Fibroblast of skin of right biceps (primary cell): ENCODE measurements around the gene LCNL1.
A peak's percentile ranks its signal among the peaks of the same experiment; 100 is the strongest.
"Not testable (repeated sequence)": the region's sequence is repeated elsewhere in the genome, so short reads cannot be mapped to it uniquely, and the experiment has no call there.

Experiments used
- DNase-seq: peaks from one replicate; pipeline ENCODE4 v3.0.0-alpha.2; 2013

Gene LCNL1

DNA sequence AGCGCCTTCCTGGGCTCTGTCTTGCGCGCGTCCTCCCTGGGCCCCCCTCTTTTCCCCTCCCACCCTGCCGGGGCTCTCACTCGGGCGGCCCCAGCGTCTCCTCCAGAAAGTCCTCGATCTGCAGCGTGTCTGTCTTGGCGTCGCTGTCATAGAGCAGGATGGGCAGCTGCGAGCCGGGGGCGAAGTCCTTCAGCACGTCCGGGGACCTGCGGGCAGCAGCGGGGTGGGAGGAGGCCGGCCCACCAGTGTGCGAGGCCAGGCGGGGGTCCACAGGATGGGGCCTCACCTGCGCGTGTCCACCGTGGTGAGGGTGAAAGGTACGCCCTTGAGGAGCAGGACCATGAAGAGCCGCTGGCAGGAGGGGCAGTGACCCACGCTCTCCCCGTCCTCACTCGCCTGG lies 12.6 kb downstream of the LCNL1 start:
- DNase-seq, result no peak

DNA sequence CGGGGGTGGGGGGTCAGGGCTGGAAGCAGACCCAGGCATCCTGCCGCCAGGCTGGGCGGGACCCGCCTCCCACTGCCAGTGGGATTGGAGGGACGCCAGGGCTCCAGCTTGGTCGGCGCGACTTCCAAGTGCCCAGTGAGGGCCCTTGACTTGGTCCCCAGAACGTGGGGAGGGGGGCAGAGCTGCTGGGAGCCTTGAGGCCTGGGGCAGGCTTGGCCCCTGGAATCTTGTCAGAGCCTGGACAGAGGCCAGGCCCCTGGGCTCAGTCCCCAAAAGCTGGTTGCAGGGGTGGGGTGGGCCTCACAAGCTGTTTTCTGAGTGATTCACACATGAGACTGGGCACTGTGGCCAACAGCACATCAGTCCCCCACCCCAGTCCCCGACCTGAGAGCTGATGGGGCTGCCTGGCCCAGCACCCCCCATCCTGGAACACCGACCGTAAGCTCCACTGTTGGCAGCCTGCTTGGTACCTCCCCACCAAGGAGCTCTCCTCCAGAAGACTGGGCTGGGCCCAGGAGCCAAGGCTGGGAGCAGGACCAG lies 13.0 kb downstream of the LCNL1 start:
- DNase-seq, result peak; percentile 47

DNA sequence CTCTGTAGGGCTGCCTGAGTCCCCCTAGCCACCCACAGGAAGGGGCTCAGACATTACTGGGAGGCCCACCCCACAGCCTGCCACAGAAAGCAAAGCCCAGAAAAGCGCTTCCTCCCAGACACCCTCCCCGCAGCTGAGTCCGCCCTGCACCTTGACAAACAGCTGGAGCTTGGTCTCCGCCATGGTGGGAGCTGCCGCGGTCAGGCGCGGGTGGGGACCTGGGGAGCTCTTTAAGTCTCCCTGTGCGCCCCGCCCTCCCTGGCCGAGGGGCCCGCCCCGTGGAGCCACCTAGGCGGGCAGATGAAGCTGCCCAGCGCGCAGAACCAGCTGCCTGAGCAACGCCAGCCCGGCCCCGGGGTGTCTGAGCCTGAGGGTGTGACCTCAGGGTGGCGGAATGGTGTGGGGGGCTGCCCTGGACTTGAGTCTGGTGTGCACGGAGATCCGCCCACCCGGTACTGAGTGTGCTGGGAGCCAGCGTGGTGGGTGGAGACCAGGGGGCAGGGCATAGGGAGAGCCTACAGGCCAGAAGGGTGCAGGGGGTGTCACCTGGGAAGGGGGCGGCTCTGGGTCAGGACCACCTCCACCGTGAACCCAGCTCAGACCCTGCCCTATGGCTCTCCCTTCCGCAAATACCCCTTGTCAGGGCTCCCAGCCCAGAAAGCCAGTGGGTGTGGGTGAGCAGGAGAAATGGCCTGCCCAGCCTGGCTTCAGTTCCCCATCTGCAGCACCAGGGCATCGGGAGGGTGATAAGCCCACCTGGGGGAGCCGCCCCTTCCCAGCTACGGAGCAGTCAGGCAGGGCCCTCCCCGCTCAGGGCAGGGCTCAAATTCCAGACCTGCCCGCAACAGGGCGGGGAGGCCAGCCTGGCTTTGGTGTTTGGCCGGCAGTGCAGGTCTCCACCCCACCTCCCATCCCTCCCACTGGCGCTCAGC lies 13.8 kb downstream of the LCNL1 start, which contains the start of gene CLIC3:
Gene CLIC3 (minus strand): TSS at position 208 of the 932 bp plus-strand sequence. CDS start 25 bp downstream, at position 183.
- DNase-seq, result no peak

DNA sequence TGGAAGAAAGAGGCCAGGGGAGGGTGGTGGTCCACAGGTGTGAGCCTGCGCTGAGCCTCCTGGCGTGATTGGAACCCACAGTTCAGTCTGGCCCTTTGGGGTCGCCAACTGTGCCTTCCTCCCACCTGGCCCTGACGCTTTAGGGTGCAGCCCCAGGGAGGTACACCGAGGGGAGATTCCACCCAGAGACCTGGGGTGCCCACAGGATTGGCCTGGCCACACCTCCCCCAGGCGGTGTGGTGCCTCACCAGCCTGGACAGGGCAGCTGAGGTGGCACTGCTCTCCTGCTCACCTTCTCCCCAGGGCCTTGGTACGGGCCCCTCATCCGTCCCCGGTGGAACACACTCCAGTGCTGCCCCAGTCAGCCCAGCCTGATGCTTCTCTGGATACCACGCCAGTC lies 14.6 kb downstream of the LCNL1 start:
- DNase-seq, result no peak

DNA sequence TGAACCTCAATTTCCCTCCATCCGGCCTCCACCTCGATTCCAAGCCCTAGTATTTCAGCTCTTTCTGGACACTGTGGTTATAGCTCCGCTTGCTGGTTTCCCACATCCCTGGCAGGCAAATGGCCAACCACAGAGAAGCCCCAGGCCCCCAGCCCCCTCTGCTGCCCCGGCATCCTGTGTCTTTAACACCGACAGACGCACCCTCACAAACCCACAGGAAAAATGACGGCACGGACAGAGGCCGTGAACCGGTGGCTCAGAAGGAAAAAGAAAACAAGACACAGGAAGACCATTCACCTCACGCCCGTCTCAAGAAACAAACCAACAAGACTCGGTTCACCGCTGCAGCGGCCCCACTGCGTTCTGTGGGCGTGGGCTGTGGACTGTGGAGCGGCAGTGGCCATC lies 15.0 kb downstream of the LCNL1 start:
- DNase-seq, result no peak

- DNase-seq, result peak; percentile 53
Observed at GRCh38 chr9:137000177-137000930, 17.6 kb downstream of the LCNL1 start.

- DNase-seq, result no peak
Observed at GRCh38 chr9:137001857-137002645, 19.3 kb downstream of the LCNL1 start.

GRCh38 chr9:137002646-137003041 lies 19.9 kb downstream of the LCNL1 start:
- DNase-seq, result no peak

- DNase-seq, result not testable (repeated sequence)
Observed at GRCh38 chr9:137004285-137004684, 21.5 kb downstream of the LCNL1 start.

- no peak for DNase-seq
Observed at GRCh38 chr9:137006116-137007003, 23.6 kb downstream of the LCNL1 start.

DNA sequence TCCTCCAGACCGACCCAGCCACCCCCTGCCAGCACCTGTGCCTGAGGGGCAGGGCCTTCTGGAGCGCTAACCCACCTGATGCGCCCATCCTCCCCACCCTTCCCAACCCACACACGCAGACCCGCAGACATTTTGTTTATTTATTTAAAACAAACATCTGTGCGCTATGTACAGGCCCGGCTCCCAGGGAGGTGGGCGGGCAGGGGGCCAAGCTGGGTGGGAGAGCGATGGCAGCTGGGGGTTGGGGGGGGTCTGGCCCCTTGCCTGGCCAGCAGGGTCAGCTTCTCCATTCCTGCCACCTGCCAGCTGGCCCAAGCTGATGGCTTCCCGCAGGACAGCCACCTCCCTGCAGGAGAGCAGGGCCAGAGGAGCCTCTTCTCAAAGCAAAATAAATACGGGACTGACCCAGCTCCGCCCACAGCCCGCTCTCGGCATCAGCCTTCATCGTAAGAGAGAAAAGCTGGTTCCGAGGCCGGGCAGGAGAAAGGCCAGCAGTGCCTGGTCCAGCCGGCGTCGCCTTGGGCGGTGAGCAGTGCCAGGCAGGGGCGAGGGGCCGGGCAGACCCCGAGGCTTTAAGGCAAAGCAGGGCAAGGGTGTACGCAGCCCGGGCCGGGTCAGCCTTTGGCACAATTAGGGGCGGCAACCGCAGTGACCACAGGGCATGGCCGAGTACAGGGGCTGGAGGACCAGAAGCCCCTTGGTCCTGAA lies 24.5 kb downstream of the LCNL1 start:
- no peak for DNase-seq

DNA sequence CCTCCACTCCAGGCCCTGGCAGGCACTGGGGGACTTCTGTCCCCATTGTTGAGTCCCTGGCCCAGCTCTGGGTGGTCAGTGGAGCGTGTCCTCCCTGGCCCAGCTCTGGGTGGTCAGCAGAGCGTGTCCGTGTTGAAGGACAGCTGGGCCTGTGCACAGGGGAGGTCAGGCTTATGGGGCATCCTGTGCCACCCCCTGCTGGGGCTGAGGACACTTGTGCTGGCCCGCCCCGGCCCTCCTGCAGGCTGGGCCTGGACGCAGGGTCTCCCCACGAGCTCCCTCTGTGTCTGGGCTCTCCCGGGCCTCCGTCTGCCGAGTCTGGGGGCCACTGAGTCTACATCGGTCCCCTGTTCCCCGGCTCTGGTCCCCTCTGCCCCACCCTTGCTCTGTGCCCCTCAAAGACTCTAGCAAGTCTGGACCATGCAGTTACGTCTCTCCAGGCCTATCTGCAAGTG lies 25.1 kb downstream of the LCNL1 start:
- DNase-seq, result no peak

GRCh38 chr9:137008312-137008711 lies 25.5 kb downstream of the LCNL1 start:
- no peak for DNase-seq

DNA sequence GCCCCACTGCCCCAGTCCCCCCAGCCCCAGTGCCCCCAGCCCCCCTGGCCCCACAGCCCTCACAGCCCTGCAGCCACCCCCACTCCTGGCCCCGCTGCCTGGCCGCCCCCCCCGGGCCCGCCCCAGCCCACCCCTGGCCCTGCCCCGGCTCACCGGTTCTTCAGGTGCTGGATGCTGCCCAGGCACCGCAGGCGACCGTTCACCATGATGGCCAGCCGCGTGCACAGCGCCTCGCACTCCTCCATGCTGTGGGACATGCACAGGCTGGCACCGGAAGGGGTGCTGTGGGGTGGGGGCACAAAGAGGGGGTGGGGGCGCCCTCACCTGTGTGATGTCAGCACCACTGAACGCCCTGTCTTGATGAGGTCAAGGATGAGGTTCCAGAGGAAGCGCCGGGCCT lies 26.4 kb downstream of the LCNL1 start:
- DNase-seq, result no peak

GRCh38 chr9:137009938-137010732 lies 27.3 kb downstream of the LCNL1 start:
- no peak for DNase-seq

- no peak for DNase-seq
Observed at GRCh38 chr9:137011156-137011555, 28.4 kb downstream of the LCNL1 start.

DNA sequence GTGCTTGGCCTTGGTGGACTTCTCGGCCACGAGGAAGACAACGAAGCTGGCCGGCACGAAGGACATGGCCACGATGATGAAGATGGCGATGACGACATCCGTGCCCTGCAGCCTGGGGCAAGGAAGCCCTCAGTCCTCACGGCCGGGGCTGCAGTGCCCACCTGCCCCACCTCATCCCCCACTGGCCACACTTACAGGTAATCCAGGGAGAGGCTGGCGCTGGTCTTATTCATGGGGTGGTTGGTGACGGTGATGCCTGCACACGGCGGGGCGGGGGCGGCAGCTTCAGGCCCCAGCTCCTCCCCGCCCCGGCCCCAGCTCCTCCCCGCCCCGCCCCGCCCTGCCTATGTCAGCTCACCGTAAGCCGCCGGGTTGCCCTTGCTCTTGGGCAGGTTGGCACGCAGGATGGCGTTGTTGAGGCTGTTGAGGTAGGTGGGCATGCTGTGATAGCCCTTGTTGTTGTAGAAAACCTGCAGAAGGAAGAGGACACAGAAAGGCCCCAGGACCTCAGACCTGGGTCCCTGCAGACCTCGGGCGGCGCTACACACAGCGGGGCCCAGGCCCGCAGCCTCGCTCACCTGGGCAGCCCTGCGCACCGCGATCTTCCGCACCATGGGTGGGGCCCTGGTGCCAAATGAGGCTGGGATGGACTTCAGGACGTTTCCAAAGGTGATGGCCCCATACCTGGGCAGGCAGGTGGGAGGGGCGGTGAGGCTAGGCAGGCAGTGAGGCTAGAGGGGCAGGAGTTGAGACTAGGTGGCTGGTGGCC lies 29.3 kb downstream of the LCNL1 start:
- DNase-seq, result no peak

GRCh38 chr9:137012694-137013570 lies 30.1 kb downstream of the LCNL1 start:
- DNase-seq, result no peak
